Fibroblast of lung (primary cell): ENCODE results near the gene ING3.

Experiments
- CTCF ChIP-seq, 2 donors: IDR thresholded peaks in 1 of 2; conservative IDR thresholded peaks in 1 of 2; 1 replicate in 1 of 2; 2 replicates in 1 of 2; pipeline ENCODE4 v1.5.1; 2011 to 2012; ENCODE audit warnings: low read length in 2 of 2, control low read depth in 1 of 2, inconsistent platforms in 1 of 2, low read depth in 1 of 2, mild to moderate bottlenecking in 1 of 2
- EZH2 ChIP-seq: IDR thresholded peaks from 2 replicates; pipeline ENCODE4 v1.5.1; 2012; ENCODE audit warnings: low read length, control low read depth, mild to moderate bottlenecking; ENCODE audit errors: missing control alignments

GRCh38 chr7:120959929-120960484 lies 9.4 kb downstream of the ING3 start:
- TF ChIP-seq CTCF (conservative IDR thresholded peaks at IDR 0.05 in 1 of 2, IDR thresholded peaks at IDR 0.05 in 1 of 2; ENCODE audit: low read depth in 1 of 2, low read length in 2 of 2) (no peak), EZH2 (no peak)
